Smooth muscle cell (in vitro differentiated cells): ENCODE data around the gene RXFP2. TPM values are rescaled to one million over a fixed set of nuclear protein-coding genes. Genes with fewer than 3 reads are reported as not detected.

ENCODE experiments used
- DNase-seq: peaks from one replicate; lab custom pipeline; 2025; ENCODE audit not compliant: unreplicated experiment; lab: John Stamatoyannopoulos, UW
- H2AFZ ChIP-seq: fragments of 200-600 bp; sonication (generic); 2 replicates; pipeline ENCODE4 v1.6.0; 2016; ENCODE audit warnings: antibody characterized with exemption, low read depth, mild to moderate bottlenecking
- H3F3A ChIP-seq: fragments of 200-600 bp; sonication (generic); 2 replicates; pipeline ENCODE4 v1.6.0; 2017; ENCODE audit warnings: antibody characterized with exemption, low read depth
- H3K27ac ChIP-seq: fragments of 200-600 bp; sonication (generic); 2 replicates; pipeline ENCODE4 v1.5.1; 2016; ENCODE audit warnings: low read depth, mild to moderate bottlenecking
- H3K27me3 ChIP-seq: fragments of 200-600 bp; sonication (generic); 2 replicates; pipeline ENCODE4 v1.6.1; 2016; ENCODE audit warnings: low read depth, mild to moderate bottlenecking
- H3K36me3 ChIP-seq: fragments of 200-600 bp; sonication (generic); 2 replicates; pipeline ENCODE4 v1.5.1; 2016; ENCODE audit warnings: low read depth
- H3K4me1 ChIP-seq: fragments of 200-600 bp; sonication (generic); 2 replicates; pipeline ENCODE4 v1.5.1; 2016; ENCODE audit warnings: low read depth
- H3K4me2 ChIP-seq: fragments of 200-600 bp; sonication (generic); 2 replicates; pipeline ENCODE4 v1.6.0; 2016; ENCODE audit warnings: mild to moderate bottlenecking
- H3K4me3 ChIP-seq: fragments of 200-600 bp; sonication (generic); 2 replicates; pipeline ENCODE4 v1.5.1; 2016; ENCODE audit warnings: mild to moderate bottlenecking
- H3K79me2 ChIP-seq: fragments of 200-600 bp; sonication (generic); 2 replicates; pipeline ENCODE4 v1.6.0; 2016; ENCODE audit warnings: low read depth, mild to moderate bottlenecking
- H3K9ac ChIP-seq: fragments of 200-600 bp; sonication (generic); 2 replicates; pipeline ENCODE4 v1.6.0; 2016; ENCODE audit warnings: low read depth
- H3K9me3 ChIP-seq: fragments of 200-600 bp; sonication (generic); replicated peaks from 2 replicates; pipeline ENCODE4 v1.5.1; 2016; ENCODE audit warnings: low read depth
- H4K20me1 ChIP-seq: fragments of 200-600 bp; sonication (generic); 2 replicates; pipeline ENCODE4 v1.6.0; 2016; ENCODE audit warnings: low read depth
- CTCF ChIP-seq: fragments of 200-600 bp; sonication (generic); IDR thresholded peaks from 2 replicates; pipeline ENCODE4 v1.5.1; 2017; ENCODE audit warnings: borderline replicate concordance, mild to moderate bottlenecking, antibody characterized with exemption; ENCODE audit not compliant: insufficient read depth, poor library complexity, severe bottlenecking
- whole genome bisulfite sequencing: methylation state at CpG from one replicate; pipeline ENCODE4 v1.1.7; 2016; ENCODE audit warnings: low lambda C conversion rate; 5-methylcytosine and 5-hydroxymethylcytosine counted together
- polyA plus RNA-seq: library from polyadenylated mRNA; unstranded; fragments of >200 nt; fragmentation: Nextera tagmentation; extraction: Ambion mirVana; gene quantifications from 2 replicates; pipeline ENCODE4 v1.2.1, GENCODE V29; 2016
- total RNA-seq: library from RNA; depleted of rRNA; stranded (reverse); fragments of >200 nt; gene quantifications from 2 replicates; pipeline ENCODE4 v1.2.3, GENCODE V29; 2014

RXFP2 gene
- total and polyA plus RNA-seq, 2 experiments from 2014 or later: not detected

GRCh38 chr13:31764556-31764955, 25.2 kb downstream of the RXFP2 start:
- no peak for TF ChIP-seq CTCF
- no peak overlapping the region for H2AFZ ChIP-seq
- peaks cover 9% of the 10 kb centered on the region for H3K4me1 ChIP-seq
- peak overlapping the region; percentile 80 for H3K27ac ChIP-seq
- H3K4me3 ChIP-seq: no peak overlapping the region
- no peaks in the 10 kb centered on the region for H3F3A ChIP-seq
- peak overlapping the region; percentile 68 for H3K4me2 ChIP-seq
- peak overlapping the region; percentile 15 for H3K9ac ChIP-seq
- no peaks in the 10 kb centered on the region for H3K36me3 ChIP-seq
- H3K27me3 ChIP-seq: no peaks in the 10 kb centered on the region
- no peaks in the 10 kb centered on the region for H3K9me3 ChIP-seq
- WGBS: 62% methylated on average over 2 of the region's 2 CpGs
- H4K20me1 ChIP-seq: no peaks in the 10 kb centered on the region
- no peaks in the 10 kb centered on the region for H3K79me2 ChIP-seq
- no peak for DNase-seq

- H3K79me2 ChIP-seq: no peaks in the 10 kb centered on the region
- H3K4me2 ChIP-seq: peak overlapping the region; percentile 68
- H3K4me3 ChIP-seq: no peak overlapping the region
- H3K9ac ChIP-seq: peak overlapping the region; percentile 15
- H2AFZ ChIP-seq: no peak overlapping the region
- TF ChIP-seq CTCF: no peak
- 38% methylated on average over 2 of the region's 2 CpGs for whole genome bisulfite sequencing
- no peaks in the 10 kb centered on the region for H3K9me3 ChIP-seq
- no peaks in the 10 kb centered on the region for H3F3A ChIP-seq
- no peaks in the 10 kb centered on the region for H4K20me1 ChIP-seq
- peak overlapping the region; percentile 80 for H3K27ac ChIP-seq
- no peak for DNase-seq
- peaks cover 9% of the 10 kb centered on the region for H3K4me1 ChIP-seq
- H3K27me3 ChIP-seq: no peaks in the 10 kb centered on the region
- no peaks in the 10 kb centered on the region for H3K36me3 ChIP-seq
Measured at GRCh38 chr13:31765138-31765785, 25.9 kb downstream of the RXFP2 start.

- H3K4me2 ChIP-seq: no peak overlapping the region
- H3K36me3 ChIP-seq: no peaks in the 10 kb centered on the region
- H3K4me3 ChIP-seq: no peak overlapping the region
- H3K9me3 ChIP-seq: no peaks in the 10 kb centered on the region
- no peaks in the 10 kb centered on the region for H3F3A ChIP-seq
- no peaks in the 10 kb centered on the region for H3K79me2 ChIP-seq
- H3K4me1 ChIP-seq: peaks cover 9% of the 10 kb centered on the region
- no peaks in the 10 kb centered on the region for H4K20me1 ChIP-seq
- no peak overlapping the region for H3K9ac ChIP-seq
- 43% methylated on average over 4 of the region's 4 CpGs for WGBS
- no peaks in the 10 kb centered on the region for H3K27me3 ChIP-seq
- DNase-seq: no peak
- no peak for TF ChIP-seq CTCF
- H2AFZ ChIP-seq: no peak overlapping the region
- H3K27ac ChIP-seq: peak overlapping the region; percentile 80
Measured at GRCh38 chr13:31767175-31767900, 28.0 kb downstream of the RXFP2 start.

- H4K20me1 ChIP-seq: no peaks in the 10 kb centered on the region
- no peaks in the 10 kb centered on the region for H3K36me3 ChIP-seq
- no peak overlapping the region for H3K9ac ChIP-seq
- no peak for TF ChIP-seq CTCF
- H3K4me3 ChIP-seq: no peak overlapping the region
- H2AFZ ChIP-seq: no peak overlapping the region
- H3K9me3 ChIP-seq: no peaks in the 10 kb centered on the region
- H3K79me2 ChIP-seq: no peaks in the 10 kb centered on the region
- no peak for DNase-seq
- H3K27ac ChIP-seq: no peak overlapping the region
- H3F3A ChIP-seq: no peaks in the 10 kb centered on the region
- H3K4me1 ChIP-seq: peaks cover 9% of the 10 kb centered on the region
- no peak overlapping the region for H3K4me2 ChIP-seq
- 73% methylated on average over 1 of the region's 1 CpG for WGBS
- no peaks in the 10 kb centered on the region for H3K27me3 ChIP-seq
Measured at GRCh38 chr13:31768351-31768750, 29.0 kb downstream of the RXFP2 start.
